ENCODE measurements around the gene NOTCH4.

The NOTCH4 gene

DNA sequence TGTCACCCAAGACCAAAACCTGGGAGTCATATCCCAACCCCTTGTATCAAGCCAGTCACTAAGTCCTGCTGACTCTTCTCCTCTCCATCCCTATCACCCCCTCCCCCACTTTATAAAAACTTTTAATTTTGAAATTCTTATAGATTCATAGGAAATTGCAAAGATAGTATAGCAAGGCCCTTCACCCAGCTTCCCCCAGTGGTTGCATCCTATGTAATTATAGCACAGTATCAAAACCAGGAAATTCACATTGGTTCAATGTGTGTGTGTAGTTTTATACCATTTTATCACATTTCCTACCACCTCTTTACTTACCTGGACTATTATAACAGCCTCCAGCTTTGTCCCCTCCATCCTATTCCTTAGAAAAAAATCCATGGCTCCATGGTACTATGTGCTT, 65.8 kb downstream of the NOTCH4 start:
- no peak for DNase-seq

DNA sequence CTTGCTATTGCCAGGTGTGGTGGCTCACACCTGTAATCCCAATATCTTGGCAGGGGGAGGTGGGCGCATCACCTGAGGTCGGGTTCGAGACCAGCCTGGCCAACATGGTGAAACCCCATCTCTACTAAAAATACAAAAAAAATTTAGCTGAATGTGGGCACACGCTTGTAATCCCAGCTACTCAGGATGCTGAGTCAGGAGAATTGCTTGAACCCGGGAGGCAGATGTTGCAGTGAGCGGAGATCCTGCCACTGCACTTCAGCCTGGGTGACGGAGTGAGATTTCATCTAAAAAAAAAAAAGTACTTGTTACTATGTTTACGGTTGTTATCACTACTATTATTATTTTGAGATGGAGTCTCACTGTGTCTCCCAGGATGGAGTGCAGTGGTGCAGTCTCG, 67.0 kb downstream of the NOTCH4 start:
- no peak for DNase-seq

DNA sequence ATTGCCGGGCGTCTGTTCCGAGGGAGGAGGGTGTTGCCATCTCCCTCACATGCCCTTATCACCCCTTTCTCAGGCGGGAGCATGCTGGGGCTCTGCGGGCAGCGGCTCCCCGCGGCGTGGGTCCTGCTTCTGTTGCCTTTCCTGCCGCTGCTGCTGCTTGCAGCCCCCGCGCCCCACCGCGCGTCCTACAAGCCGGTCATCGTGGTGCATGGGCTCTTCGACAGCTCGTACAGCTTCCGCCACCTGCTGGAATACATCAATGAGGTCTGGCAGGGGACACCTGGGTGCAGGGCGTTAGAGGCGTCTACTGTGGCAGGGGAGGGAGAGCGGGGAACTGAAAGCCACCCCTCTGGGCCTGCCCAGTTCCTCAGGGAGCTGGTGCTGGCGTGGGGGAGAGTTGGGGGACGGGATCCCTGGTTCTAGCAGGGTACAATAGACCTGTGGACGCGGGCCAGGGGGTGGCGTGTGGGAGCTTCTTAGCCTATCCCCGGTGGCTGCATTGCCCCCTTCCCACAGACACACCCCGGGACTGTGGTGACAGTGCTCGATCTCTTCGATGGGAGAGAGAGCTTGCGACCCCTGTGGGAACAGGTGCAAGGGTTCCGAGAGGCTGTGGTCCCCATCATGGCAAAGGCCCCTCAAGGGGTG, 69.2 kb downstream of the NOTCH4 start:
- peak; percentile 44 to 49 for DNase-seq

DNA sequence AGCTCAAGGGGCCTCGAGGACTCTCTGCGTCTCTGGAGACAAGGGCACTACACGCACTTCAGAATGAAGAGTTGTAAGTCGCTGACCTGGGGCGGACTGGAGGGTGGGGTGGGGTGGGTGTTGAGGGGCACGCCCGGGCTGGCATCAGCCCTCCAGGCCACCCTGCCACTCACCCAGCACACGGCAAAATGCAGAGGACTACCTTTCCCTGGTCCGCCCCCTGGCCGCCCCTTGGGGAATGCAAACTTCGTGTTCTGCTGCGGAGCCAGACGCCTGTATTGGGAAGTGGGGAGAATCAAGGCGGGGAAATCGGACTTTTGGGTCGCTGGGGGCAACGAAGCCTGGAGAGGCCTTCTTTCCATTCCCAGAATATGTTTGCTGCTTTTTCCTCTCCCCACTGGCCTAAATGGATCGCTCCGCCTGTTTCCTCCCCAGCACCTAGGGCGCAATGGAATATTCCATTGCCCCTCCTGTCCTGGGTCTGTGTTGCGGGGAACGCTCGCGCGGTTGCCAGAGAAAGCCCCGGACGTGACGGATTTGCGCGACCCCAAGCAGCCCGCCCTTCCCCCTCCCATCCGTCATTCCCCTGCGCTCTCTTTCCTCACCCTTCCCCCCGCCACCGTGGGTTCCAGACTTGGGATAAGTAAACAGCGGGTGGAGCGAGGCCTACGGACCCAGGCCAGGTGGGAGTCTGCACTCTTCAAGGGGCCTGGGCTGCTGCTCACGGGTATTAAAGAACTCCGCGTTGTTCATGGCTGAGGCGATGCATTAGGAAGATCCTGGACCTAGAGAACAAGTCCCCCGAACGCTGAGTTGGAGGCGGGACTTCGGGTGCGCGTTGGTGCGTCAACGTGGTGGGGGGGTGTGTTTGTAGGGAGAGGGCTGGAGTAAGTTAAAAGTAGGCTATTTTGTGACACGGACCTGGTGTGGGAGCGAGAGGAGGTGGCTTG, 70.0 kb downstream of the NOTCH4 start, which contains the start of gene PPT2:
TSS of gene PPT2 (plus strand) at position 578 of the 950 bp plus-strand sequence. CDS start 454 bp downstream, outside the sequence.
- peak; percentile 54 to 55 for DNase-seq

DNA sequence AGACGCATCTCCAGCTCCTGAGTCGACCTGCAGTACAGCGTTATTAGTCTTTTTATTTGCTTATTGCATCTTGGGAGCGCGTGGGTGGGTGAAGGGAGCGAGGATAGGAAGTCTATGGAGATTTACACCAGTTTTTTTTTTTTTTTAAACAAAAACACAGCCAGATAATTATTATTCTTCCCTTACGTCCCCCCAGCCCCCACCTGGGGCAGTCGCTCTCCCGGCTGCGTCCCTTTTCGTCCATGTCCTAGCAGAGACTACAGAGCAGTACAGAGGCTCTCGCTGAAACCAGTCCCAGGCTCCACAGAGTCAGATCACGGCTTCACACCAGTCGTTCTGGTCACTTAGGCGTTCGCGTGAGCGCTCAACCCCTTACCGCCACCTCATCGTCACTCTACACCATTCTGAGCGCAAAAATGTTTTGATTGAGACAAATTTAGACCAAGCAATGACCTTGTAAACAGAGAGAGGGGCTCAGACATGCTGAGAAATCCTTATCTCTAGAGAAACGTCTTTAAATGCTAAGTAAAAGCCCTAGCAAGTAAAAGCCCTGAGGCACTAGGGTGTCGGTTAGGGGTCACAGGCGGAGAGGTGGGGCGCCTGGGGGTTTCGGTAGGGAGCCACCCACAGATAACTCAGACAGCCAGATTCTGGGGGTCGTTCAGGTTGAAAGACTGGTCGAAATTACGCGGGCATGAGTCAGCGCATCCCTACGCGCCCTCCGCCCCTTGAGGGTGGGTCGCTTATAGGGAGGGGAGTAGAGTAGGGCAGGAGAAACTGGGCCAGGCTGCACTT, 70.9 kb downstream of the NOTCH4 start:
- DNase-seq: no peak

DNA sequence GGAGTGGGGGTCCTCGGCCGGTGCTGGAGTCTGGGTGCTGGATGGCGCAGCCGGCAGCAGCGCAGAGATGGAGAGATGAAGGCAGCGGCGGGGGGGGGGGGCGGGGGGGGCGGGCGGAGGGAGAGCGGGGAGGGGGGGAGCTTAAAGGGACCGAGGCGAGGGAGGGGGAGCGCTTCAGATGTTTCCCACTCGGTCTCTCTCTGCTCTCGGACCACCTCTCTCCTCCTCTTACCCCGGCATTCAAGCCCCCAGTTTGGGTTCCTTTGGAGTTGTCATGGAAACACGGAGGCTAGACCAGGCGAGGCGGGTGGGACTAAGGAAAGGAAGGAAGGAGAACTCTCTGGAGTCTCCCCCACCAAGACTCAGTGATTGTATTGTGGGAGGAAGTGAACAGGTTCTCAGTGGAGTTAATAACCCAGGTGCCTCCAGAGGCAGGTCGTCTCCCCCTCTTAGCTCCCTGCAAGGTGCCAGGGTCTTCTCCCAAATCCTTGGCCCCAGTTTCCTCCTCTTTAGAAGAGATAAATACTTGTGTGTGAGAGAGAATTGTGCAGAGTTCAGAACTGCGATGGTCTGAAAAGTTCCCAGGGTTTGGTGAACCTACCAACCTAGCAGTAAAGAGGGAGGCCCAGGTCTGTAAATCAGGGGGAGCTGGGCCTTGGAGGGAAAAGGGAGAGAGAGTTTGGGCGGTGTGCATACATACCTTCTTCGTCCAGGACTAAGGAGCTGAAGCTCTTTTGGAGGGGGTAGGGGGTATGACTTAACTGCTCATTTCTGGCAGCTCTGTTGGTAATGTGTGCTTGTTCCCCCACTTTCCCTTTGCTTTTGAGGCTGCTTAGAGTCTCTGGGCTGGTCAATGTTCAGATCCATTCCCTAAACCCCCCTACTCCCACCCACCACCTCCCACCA, 71.8 kb downstream of the NOTCH4 start, which contains the start of gene PRRT1:
TSS of gene PRRT1 (minus strand) at position 77 of the 906 bp plus-strand sequence. CDS start 112 bp downstream, outside the sequence.
- DNase-seq: no peak

DNA sequence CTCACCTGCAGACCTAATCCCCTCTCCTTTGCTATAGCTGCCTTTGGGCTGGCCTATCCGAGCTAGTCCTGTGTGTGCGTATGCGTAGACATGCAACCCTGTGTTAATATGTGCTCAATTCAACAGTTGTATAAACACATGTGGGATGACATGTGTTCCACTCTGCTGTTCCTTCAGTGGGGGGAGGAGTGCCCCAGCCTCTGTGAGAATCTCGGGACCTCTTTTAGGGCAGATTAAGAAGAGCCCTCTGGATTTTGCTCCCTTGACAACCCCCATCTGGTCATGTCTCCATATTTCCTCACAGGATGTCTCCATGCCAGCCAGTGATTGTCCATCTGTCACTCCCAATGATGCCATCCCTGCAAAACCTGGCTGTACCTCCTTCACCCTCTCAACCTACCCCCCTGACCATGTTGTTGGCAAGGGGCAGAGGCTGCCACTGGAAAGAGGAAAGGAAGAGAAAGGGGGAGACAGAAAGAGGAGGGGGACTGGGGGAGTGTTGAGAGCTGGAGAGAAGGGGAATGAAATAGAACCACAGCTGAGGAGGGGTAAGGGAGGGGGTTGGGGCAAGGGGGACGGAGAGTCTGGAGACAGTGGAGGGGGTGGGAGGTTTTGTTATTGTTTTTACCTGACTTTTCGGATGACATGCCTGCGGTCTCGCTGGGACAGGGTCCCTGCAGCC, 72.5 kb downstream of the NOTCH4 start:
- DNase-seq: no peak

DNA sequence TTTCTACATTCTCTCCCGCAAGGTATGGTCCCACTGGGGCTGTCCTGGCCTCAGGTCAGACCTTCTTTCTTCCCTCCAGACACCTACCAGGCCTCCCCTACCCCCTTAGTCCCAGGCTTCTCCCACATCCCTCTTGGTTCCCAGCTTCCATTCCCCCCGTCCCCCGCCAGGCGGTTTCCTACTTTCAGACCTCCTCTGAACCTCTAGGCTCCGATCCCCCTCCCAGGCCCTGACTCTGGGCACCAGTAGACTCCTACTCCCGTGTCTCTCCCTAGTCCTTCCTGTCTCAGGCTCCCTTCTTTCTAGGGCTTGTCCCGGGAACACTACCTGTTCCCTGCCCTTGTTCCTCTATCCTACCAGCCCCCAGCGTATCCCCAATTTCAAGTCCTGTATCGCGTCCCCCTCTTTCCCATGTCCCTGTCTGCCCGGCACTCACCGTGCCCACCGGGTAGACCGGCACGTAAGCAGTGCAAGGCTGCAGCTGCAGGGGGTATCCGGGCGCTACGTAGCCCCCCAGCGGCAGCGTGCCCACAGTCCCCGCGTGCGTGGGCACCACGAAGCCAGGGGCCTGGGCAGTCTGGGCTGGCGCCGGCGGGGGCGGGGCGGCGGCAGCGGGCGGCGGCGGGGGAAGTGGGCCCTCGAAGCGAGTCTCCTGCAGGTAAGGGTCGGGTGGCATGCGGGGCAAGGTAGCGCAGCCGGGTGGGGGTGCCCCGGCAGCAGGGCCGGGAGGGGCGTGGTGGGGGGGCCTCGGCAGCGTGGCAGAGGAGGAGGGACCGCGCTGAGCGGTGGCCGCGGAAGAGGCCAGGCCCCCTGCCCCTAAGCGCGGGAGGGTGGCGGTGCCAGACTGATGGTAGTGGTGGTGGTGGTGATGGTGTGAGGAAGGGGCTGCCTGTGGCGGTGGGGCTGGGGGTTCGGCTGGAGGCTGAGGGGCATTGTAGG, 73.7 kb downstream of the NOTCH4 start:
- no peak for DNase-seq

DNA sequence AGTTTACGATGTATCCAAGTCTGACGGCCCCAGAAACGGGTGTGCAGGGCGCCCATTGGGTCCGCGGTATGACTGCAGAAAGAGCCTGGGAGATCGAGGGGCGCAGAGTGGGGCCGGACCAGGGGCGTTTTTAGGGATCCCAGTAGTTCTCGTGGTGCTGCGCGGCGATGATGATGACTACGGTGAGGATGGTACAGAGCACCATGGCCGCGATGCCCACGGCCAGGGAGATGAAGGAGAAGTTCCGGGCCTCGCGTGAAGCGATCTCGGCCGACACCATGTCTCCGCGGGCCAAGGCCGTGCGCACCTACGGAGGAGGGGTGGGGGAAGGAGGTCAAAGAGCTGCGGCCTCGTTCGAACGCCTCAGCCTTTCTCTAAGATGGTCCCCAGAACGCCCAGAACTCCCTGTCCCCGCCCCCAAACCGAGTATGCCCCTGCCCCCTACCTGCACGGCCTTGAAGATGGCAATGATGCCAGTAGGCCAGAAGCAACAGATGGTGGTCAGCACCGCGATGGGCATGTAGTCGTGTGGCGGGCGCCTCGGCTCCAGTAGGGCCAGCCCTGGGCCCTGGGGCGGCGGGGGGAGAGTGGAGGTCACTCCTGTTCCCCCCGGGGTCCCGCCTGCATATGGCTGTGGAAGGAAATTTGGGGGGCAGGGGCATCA, 74.6 kb downstream of the NOTCH4 start:
- DNase-seq: no peak

DNA sequence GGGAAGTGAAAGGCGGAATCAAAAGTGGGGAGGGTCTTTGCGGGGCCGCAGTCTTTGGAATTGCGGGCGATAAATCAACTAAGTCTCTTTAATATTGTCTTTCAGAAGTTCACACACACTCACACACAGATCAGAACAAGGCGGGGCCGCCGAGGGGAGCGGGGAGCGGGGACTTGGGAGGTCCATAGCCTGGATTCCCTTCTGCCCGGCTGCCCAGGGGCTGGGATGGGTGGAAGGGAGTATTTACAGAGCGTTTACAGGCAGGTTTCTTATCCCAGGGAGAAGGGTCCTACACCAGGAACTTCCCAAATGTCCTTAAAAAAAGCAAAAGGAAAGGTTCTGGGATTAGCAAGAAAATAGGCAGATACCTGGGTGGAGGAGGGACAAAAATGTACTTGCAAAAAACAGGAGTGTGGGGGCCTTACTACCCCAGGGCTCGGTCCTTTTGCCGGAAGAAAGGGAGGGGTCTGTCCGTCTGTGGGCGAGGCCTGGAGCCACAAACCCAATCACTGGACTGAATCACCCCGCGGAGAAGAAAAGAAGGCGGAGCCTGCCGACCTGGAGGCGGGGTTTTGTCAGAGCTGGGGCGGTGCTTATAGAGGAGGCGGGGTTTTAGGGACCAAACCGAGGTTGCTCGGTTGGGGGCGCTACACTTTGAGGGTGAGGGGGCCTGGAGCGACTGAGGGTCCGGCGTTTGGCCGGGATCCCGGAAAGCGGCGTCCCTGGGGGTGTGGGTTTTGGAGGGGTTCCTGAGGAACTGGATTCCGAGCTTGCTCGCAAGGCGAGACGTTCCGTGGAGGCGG, 75.4 kb downstream of the NOTCH4 start:
- DNase-seq: peak; percentile 57 to 59

DNA sequence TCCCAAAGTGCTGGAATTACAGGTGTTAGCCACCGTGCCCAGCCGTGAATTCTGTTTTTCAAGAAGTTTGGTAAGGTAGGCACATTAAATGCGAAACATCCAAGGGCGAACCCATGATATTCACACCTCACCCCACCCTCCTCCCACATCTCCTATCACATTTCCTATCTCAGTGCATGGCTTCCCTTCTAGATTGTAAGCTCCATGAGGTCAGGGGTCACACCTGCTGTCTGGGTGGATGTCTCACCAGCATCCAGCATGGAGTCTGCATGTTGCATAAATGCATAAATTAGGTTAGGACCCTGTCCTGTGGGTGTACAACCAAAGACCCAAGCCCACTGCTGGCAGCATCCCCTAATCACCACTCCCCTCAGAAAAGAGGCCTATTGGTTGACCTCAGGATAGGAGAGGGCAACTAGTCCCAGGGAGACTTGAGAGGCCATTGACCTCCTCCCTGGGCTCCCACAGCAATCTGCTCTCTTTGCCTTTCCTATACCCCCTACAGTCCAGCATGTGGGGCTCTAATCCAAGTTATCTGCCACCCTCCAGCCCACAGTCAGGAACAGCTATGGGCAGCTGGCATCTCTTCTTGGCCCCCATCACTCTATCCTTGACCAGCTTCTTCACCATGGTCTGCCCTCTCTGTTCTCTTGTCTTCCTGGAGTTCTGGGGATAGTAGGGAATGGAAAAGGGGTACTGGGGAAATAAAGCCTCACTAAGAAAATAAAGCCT, 76.3 kb downstream of the NOTCH4 start:
- DNase-seq: no peak

DNA sequence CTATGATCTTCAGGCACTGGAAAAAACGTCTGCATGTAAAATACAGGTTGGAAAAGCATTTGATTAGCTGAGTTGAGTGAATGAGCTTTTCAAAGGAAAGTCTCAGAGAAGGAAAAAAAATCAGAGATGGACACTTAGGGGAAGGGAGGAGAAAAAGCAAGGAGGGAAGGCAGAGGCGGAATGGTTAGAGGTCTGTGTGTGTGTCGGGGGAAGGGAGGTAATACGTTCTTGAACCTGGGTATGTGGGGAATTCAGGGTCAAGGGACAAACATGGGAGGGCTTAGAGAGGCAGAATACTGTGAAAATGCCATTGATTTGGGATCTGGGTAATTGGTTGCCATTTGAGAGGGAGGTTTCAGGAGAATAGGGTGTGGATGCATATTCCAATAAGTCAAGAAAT, 77.2 kb downstream of the NOTCH4 start:
- DNase-seq: no peak

DNA sequence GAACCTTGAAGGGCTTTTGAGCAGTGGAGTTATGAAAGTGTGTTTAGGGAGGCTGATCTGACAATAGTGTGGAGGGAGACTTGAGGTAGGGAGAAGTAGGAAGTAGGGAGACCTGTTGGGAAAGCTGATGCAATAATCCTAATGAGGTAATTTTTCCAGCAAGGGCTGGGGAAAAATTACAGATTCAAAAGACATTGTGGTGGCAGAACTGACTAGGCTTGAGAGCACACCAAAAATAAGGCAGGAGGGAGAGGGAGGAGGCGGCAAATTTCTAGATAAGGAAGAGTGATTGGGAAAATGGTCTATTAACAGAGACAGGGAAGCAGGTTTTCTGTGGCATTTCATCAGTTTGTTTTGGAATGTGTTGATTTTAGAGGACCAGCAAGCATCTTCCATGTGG, 77.6 kb downstream of the NOTCH4 start:
- no peak for DNase-seq
